GM18520 (cell line): ENCODE data around the gene TTC39B.
"Not testable (repeated sequence)": the region's sequence is repeated elsewhere in the genome, so short reads cannot be mapped to it uniquely, and the experiment has no call there.

Experiments
- ATAC-seq: cut with Tn5 transposase; IDR thresholded peaks from one replicate; pipeline ENCODE4 v1.9.1; 2021; ENCODE audit not compliant: unreplicated experiment

The TTC39B gene

DNA sequence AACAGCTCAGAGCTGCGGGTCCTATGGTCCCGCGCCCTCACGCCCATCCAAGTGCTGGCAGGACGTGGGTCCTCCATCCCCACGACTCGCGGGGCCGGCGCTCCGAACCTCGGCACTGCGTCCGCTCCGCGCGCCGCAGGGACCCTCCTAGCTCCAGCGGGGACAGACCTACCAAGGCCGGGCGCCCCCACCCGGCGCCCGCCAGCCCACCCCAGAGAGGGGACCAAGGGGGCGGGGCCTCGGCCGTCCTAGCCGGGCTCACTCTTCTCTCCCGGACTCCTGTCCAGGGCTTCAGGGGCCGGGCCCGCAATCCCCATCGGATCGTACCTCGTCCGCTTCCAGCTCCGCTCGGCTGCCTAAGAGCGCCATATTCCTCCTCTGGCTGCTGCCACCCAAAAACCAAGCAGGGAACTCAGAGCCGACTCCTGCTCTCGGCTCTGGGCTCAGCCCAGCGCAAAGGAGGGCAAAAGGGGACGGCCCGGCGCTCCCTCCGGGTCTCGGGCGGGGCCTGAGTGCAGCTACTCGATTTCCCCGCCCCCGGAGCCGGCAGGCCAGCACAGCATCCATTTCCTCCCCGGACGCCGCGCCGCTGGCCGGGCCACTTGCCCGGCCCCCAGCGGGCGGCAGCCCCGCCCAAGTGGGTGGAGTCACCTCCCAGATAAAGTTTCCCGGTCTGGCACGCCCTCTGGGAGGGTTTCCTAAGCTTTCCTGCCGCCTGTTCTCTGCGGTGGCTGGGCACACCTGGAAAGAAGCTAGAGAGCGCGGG is at the start of gene TTC39B:
Gene TTC39B, minus strand, starts transcription at position 460 of the 766 bp plus-strand sequence. Its CDS starts 91 bp downstream, at position 369.
- ATAC-seq, result peak; percentile 96

GRCh38 chr9:15355669-15356068 is 48.7 kb upstream of the TTC39B start:
- ATAC-seq, result no peak

GRCh38 chr9:15354713-15355112 is 47.7 kb upstream of the TTC39B start:
- no peak for ATAC-seq

DNA sequence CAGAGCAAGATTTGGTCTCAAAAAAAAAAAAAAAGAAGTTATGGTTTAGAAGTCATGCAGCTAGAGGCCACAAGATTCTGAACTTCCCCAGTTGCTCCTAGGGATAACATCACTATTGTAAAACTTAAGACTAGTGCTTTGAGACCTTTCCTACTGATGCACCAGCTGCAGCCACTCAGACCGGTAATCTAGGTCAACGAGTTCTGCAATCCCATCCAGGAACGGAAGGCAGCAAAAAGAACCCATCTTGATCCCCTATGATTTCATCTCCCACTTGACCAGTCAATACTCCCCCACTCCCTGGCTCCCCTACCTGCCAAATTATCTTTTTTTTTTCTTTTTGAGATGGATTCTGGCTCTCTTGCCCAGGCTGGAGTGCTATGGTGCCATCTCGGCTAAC is 46.9 kb upstream of the TTC39B start:
- no peak for ATAC-seq

DNA sequence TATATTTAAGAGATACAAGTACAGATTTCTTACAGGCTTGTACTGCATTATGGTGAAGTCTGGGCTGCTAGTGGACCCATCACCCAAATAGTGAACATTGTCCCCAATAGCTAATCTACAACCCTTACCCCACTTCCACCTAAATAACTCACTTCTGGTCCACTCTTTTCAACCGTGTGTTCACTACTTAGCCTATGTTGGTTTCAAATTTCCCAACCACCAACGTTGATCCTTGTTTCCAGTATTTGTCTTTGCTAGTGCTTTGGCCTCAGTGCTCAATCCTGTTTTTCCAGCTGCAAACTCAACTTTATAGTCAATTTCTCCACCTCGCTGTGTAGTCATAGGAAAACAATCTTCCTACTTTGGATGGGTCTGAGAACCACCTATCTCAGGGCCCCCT is 45.3 kb upstream of the TTC39B start:
- ATAC-seq, result no peak

DNA sequence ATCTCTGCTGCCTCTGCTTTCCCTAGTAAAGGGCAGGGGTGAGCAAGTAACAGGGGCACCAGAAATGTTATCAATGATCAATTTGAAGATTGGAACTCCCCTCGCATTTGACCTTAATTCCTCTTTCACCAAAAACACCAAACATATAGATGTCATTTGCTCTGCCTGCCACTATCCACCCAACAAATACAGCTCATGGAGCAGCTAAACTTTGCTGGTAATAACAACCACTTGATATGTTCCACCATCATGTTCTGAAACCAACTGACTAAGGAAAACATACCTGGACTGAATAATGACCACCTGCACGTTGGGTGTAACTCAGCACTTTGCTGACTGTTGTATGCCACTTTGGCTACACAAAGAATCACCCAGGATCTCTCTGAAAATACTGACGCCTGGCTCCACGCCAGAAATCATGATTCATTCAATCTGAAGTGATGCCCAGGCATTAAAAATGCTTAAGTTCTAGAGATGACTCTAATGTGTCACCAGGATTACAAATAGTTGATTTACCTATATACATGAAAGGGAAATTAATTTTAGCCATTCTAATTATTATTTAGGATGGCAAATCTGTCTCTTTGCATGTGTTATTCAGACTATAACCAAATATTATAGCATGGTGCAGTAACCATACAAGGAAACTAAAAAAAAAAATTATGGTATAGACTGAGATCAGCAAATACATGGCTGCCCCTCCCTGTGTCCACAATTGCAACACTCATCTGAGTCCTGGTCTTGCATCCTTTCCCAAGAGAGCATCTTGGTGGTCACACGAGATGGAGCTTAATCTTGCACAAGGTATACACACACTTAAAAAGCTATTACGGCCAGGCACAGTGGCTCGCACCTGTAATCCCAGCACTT is 43.1 kb upstream of the TTC39B start:
- ATAC-seq, result no peak

GRCh38 chr9:15346837-15347236 is 39.8 kb upstream of the TTC39B start:
- ATAC-seq, result no peak

DNA sequence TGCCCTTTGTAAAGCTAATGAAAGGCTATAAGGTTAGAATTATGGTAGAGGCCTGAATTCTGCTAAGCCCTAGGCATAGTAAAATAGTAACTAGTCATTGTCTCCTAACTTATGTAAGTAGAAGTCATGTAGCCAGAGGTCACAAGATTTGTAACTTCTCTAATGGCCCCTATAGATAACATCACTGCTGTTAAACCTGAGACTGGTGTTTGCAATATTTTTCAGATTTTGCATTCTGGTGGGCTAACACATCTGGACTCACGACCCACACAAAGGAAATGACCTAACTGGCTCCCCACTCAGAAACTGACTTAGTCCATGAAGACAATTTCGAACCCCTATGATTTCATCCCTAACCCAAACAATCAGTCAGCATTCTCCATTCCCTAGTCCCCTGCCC is 37.2 kb upstream of the TTC39B start:
- ATAC-seq, result no peak

GRCh38 chr9:15333376-15333881 is 26.4 kb upstream of the TTC39B start:
- no peak for ATAC-seq

GRCh38 chr9:15332939-15333338 is 25.9 kb upstream of the TTC39B start:
- ATAC-seq, result no peak

DNA sequence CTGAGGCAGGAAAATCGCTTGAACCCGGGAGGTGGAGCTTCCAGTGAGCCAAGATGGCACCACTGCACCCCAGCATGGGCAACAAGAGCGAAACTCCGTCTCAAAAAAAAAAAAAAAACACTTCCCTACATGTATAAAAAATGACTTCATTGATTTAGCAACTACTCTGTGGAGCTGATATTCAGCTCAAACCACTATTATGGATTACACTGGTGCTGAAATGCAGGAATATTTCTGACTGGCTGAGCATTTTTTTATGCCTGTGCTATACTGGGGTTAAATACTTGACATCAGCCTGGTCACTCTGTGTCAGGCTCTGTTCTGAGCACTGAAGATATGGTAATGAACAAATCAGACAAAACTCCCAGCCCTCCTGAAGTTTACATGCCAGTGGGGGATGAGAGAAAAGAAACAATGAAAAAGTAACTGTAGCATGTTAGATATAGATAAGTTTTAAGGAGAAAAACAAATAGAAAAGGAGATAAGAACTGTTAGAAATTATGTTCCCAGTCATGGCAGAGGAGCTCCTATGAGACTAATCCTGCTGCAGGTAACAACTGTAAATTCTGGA is 22.6 kb upstream of the TTC39B start:
- no peak for ATAC-seq

- ATAC-seq, result no peak
These were observed 21.9 kb upstream of the TTC39B start for GRCh38 chr9:15328946-15329345.

DNA sequence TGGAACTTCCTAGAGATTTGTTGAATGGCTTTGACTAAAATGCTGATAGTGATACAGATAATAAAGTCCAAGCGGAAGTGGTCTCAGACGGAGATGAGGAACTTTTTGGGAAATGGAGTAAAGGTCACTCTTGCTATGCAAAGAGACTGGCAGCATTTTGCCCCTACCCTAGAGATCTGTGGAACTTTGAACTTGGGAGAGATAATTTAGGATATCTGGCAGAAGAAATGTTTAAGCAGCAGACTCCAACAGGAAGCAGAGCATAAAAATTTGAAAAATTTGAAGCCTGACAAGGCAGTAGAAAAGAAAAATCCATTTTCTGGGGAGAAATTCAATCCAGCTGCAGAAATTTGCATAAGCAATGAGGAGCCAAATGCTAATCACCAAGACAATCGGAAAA is 15.7 kb upstream of the TTC39B start:
- not testable (repeated sequence) for ATAC-seq

DNA sequence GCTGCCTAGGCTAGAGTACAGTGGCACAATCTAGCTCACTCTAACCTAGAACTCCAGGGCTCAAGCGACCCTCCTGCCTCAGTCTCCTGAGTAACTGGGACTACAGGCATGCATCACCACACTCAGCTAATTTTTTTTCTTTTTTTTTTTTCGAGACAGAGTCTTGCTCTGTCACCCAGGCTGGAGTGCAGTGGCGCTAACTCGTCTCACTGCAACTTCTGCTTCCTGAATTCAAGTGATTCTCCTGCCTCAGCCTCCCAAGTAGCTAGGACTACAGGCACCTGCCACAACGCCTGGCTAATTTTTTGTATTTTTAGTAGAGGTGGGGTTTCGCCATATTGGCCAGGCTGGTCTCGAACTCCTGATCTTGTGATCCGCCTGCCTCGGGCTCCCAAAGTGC is 12.6 kb upstream of the TTC39B start:
- ATAC-seq, result not testable (repeated sequence)

DNA sequence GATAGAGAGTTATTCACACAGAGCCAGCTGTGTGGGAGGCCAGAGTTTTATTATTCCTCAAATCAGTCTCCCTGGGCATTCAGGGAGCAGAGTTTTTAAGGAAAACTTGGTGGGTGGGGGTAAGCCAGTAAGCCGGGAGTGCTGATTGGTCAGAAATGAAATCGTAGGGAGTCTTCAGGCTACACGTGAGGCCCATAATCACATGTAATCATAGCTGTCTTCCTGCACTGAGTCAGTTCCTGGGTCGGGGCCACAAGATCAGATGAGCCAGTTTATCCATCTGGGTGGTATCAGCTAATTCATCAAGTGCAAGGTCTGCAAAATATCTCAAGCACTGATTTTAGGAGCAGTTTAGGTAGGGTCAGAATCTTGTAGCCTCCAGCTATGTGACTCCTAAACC is 10.8 kb upstream of the TTC39B start:
- no peak for ATAC-seq

- no peak for ATAC-seq
These were observed 4.6 kb upstream of the TTC39B start for GRCh38 chr9:15311607-15312006.

GRCh38 chr9:15310107-15310850 is 3.3 kb upstream of the TTC39B start:
- no peak for ATAC-seq

- ATAC-seq, result no peak
These were observed 1.5 kb upstream of the TTC39B start for GRCh38 chr9:15308511-15308910.

DNA sequence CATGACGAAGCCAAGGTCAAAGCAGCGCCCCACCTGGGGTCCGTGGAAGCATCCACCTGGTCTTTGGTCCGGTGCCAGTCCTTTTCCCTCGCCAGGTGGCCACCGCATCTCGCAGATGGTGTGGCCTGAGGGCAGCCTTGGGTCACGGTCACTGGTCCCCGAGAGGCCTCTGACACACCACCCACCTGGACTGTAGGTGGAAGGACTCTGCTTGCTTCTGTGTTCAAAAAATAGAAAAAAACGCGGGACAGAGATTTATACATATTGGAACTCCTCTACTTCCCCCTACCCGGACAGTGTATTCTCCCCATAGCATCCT is 466 bp upstream of the TTC39B start:
- peak; percentile 15 for ATAC-seq

DNA sequence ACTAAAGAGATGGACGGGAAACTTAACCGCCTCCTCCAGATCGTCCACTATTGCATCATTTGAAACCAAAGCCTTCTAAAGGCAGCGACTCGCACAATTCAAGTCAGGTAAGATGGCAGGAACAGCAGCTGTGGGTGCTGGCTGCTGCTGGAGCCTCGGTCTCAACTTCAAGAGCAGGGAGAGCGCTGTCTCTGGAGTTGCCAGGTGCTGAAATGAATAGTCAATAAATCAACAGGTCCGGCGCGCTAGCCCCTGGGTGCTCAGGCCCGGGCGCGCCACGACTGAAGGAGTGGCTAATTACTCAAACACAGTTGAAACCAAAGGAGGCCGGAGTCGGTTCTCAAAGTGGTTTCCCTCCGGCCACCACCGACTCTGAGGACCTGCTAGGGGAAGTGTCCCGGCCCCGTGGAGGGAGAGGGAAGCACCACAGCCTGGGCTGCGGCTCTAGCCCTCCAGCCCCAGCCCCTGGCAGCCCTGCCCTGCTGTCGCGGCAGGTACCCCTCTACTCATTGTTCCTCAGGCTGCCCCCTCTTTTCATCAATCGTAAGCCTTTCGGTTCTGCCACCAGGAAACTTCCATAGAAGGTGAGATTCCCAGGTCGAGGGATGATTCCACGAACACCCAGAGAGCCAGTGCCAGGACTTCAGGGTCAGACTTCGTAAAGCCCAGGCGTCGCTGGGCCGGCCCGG is 804 bp downstream of the TTC39B start:
- ATAC-seq, result no peak

DNA sequence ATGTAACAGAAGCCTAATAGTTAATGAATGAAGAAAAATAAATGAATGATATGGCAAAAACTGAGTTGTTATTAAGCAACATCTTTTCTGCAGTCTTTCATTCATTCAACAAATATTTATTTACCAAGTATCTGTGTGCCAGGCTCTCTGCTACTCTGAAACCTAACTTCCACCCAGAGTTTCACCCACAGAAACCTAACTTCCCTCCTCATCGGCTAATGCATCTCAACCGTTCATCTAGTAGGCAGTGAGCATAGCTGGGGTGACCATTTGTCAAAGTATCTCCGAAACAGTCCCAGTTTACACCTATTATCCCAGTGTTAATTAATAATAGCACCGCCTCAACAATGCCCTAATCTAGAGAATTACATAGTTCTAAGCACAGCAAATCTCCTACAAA is 1.5 kb downstream of the TTC39B start:
- no peak for ATAC-seq
